ENCODE results near the gene OGFR. TPM values are rescaled to one million over a fixed set of nuclear protein-coding genes. Genes with fewer than 3 reads are reported as not detected.
A peak's percentile ranks its signal among the peaks of the same experiment; 100 is the strongest.

The OGFR gene
- total RNA-seq, 1 donor from 2014 or later: 96.5 TPM

DNA sequence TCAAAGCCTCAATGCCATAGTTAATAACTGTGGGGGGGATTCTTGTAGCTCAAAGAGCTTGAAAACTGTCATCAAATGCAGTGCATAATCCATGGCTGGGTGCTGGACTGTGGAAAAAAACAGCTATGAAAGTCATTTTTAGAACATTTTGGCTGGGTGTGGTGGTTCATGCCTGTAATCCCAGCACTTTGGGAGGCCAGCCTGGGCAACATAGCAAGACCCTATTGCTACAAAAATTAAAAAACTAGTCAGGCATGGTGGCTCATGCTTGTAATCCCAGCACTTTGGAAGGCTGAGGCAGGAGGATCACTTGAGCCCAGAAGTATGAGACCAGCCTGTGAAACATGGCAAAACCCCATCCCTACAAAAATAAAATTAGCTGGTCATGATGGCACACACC lies 44.8 kb downstream of the OGFR start:
- Histone ChIP-seq H2AFZ (ENCODE audit: low read depth, low read length) (no peak overlapping the region), H3K27ac (ENCODE audit: low read depth, low read length) (no peak overlapping the region), H3K4me2 (ENCODE audit: low read length) (no peak overlapping the region), H3K4me3 (ENCODE audit: insufficient read depth, low read depth, low read length) (no peak overlapping the region), H3K4me1 (ENCODE audit: insufficient read depth, low read length) (no peaks in the 10 kb centered on the region), H3K27me3 (ENCODE audit: insufficient read depth, low read length) (no peaks in the 10 kb centered on the region), H3K79me2 (ENCODE audit: insufficient read depth, low read length) (peaks cover 4% of the 10 kb centered on the region), H3K9me3 (ENCODE audit: insufficient read depth, low read depth, low read length) (no peaks in the 10 kb centered on the region), H3K36me3 (ENCODE audit: insufficient read depth, low read length) (peaks cover 11% of the 10 kb centered on the region), H3K9ac (ENCODE audit: low read length) (no peak overlapping the region), H4K20me1 (ENCODE audit: insufficient read depth, low read length) (peaks cover 32% of the 10 kb centered on the region)
- Mint-ChIP-seq H3K27me3 (ENCODE audit: low read depth, unreplicated experiment) (no peaks in the 10 kb centered on the region), H3K4me3 (ENCODE audit: unreplicated experiment) (no peak overlapping the region), H3K4me1 (ENCODE audit: low read depth, unreplicated experiment) (peaks cover 9% of the 10 kb centered on the region), H3K9me3 (ENCODE audit: unreplicated experiment) (no peaks in the 10 kb centered on the region), H3K27ac (ENCODE audit: unreplicated experiment) (no peak overlapping the region), H3K36me3 (ENCODE audit: low read depth, unreplicated experiment) (peaks cover 10% of the 10 kb centered on the region)
- TF ChIP-seq, protein P1, sequence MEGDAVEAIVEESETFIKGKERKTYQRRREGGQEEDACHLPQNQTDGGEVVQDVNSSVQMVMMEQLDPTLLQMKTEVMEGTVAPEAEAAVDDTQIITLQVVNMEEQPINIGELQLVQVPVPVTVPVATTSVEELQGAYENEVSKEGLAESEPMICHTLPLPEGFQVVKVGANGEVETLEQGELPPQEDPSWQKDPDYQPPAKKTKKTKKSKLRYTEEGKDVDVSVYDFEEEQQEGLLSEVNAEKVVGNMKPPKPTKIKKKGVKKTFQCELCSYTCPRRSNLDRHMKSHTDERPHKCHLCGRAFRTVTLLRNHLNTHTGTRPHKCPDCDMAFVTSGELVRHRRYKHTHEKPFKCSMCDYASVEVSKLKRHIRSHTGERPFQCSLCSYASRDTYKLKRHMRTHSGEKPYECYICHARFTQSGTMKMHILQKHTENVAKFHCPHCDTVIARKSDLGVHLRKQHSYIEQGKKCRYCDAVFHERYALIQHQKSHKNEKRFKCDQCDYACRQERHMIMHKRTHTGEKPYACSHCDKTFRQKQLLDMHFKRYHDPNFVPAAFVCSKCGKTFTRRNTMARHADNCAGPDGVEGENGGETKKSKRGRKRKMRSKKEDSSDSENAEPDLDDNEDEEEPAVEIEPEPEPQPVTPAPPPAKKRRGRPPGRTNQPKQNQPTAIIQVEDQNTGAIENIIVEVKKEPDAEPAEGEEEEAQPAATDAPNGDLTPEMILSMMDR (IDR thresholded peaks at IDR 0.05; ENCODE audit: insufficient read depth, low read depth, low read length): no peak
- TF ChIP-seq EZH2 (IDR thresholded peaks at IDR 0.05; ENCODE audit: insufficient read depth, low read length): no peak
- no peak for FAIRE-seq
- no peak for DNase-seq (ENCODE audit: low read depth)

DNA sequence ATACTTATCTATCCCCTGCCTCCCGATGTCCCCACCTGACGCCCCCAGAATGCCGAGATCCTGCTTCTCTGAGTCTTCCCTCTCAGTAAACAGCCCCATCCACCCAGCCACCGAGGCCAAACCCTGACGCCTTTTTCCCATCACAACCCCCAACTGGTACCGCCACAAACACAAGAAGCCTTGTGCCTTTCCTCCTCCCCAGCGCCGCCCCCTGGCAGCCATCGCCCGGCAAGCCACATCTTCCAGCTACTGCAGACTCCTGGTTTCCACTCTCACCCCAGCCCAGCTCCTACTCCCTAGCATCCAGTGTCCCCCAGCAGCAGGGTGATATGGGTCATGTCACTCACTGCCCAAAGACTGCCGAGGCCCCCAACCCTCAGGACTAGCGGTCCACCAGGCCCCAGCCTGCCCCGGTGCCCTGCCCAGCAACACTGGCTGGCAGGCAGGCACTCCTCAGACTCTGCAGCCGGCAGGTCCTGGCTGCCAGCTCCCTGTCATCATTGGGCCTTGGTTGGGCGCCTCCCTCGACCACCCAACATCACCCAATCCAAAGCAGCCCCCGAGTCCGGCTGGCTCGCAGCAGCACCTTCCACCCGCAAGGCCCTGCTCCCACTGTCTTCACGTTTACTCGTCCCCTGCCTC lies 45.8 kb downstream of the OGFR start:
- no peaks in the 10 kb centered on the region for H3K27me3 ChIP-seq (ENCODE audit: insufficient read depth, low read length)
- H2AFZ ChIP-seq (ENCODE audit: low read depth, low read length): no peak overlapping the region
- H3K4me3 ChIP-seq (ENCODE audit: insufficient read depth, low read depth, low read length): no peak overlapping the region
- Mint-ChIP-seq H3K36me3 (ENCODE audit: low read depth, unreplicated experiment) (peaks cover 10% of the 10 kb centered on the region), H3K27ac (ENCODE audit: unreplicated experiment) (peak overlapping the region; percentile 47), H3K9me3 (ENCODE audit: unreplicated experiment) (no peaks in the 10 kb centered on the region), H3K4me1 (ENCODE audit: low read depth, unreplicated experiment) (peaks cover 8% of the 10 kb centered on the region), H3K4me3 (ENCODE audit: unreplicated experiment) (peak overlapping the region; percentile 57), H3K27me3 (ENCODE audit: low read depth, unreplicated experiment) (no peaks in the 10 kb centered on the region)
- no peak overlapping the region for H3K4me2 ChIP-seq (ENCODE audit: low read length)
- no peak for TF ChIP-seq EZH2 (IDR thresholded peaks at IDR 0.05; ENCODE audit: insufficient read depth, low read length)
- TF ChIP-seq, protein P1 (IDR thresholded peaks at IDR 0.05; ENCODE audit: insufficient read depth, low read depth, low read length): no peak
- no peaks in the 10 kb centered on the region for H3K4me1 ChIP-seq (ENCODE audit: insufficient read depth, low read length)
- H3K27ac ChIP-seq (ENCODE audit: low read depth, low read length): no peak overlapping the region
- no peak overlapping the region for H3K9ac ChIP-seq (ENCODE audit: low read length)
- FAIRE-seq (no peak), DNase-seq (ENCODE audit: low read depth) (no peak)
- peaks cover 32% of the 10 kb centered on the region for H4K20me1 ChIP-seq (ENCODE audit: insufficient read depth, low read length)
- peaks cover 15% of the 10 kb centered on the region for H3K36me3 ChIP-seq (ENCODE audit: insufficient read depth, low read length)
- H3K9me3 ChIP-seq (ENCODE audit: insufficient read depth, low read depth, low read length): no peaks in the 10 kb centered on the region
- H3K79me2 ChIP-seq (ENCODE audit: insufficient read depth, low read length): peaks cover 4% of the 10 kb centered on the region

DNA sequence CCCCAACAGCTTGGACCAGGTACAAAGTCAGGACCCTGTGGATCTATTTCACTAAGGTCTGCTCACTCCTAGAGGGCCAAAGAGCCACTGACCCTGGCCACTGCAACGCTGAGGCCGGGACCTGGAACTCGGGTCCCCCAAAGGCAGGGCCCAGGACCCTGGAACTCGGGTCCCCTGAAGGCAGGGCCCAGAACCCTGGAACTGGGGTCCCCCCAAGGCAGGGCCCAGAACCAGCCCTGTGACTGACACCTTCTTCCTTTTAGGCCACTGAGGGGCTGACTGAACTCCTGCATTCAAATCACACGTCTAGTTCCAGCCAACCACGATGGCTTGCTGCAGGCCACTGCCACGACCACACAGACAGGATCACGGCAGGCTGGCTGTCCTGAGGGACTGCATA lies 47.6 kb downstream of the OGFR start:
- Mint-ChIP-seq H3K36me3 (ENCODE audit: low read depth, unreplicated experiment) (peaks cover 14% of the 10 kb centered on the region), H3K9me3 (ENCODE audit: unreplicated experiment) (no peaks in the 10 kb centered on the region), H3K4me1 (ENCODE audit: low read depth, unreplicated experiment) (peaks cover 2% of the 10 kb centered on the region), H3K4me3 (ENCODE audit: unreplicated experiment) (no peak overlapping the region), H3K27me3 (ENCODE audit: low read depth, unreplicated experiment) (no peaks in the 10 kb centered on the region), H3K27ac (ENCODE audit: unreplicated experiment) (no peak overlapping the region)
- no peak overlapping the region for H2AFZ ChIP-seq (ENCODE audit: low read depth, low read length)
- FAIRE-seq (no peak), DNase-seq (ENCODE audit: low read depth) (no peak)
- no peaks in the 10 kb centered on the region for H3K27me3 ChIP-seq (ENCODE audit: insufficient read depth, low read length)
- H3K4me3 ChIP-seq (ENCODE audit: insufficient read depth, low read depth, low read length): no peak overlapping the region
- H3K4me2 ChIP-seq (ENCODE audit: low read length): no peak overlapping the region
- peaks cover 15% of the 10 kb centered on the region for H3K36me3 ChIP-seq (ENCODE audit: insufficient read depth, low read length)
- H3K4me1 ChIP-seq (ENCODE audit: insufficient read depth, low read length): no peaks in the 10 kb centered on the region
- no peak overlapping the region for H3K27ac ChIP-seq (ENCODE audit: low read depth, low read length)
- no peak for TF ChIP-seq EZH2 (IDR thresholded peaks at IDR 0.05; ENCODE audit: insufficient read depth, low read length)
- TF ChIP-seq, protein P1 (IDR thresholded peaks at IDR 0.05; ENCODE audit: insufficient read depth, low read depth, low read length): no peak
- no peaks in the 10 kb centered on the region for H3K9me3 ChIP-seq (ENCODE audit: insufficient read depth, low read depth, low read length)
- peaks cover 38% of the 10 kb centered on the region for H4K20me1 ChIP-seq (ENCODE audit: insufficient read depth, low read length)
- peaks cover 4% of the 10 kb centered on the region for H3K79me2 ChIP-seq (ENCODE audit: insufficient read depth, low read length)
- no peak overlapping the region for H3K9ac ChIP-seq (ENCODE audit: low read length)

Measured in astrocyte (in vitro differentiated cells and primary cell).